ACC112 (cell line): ENCODE results near the gene KPNB1.

Experiments used
- H2AFZ ChIP-seq: fragments of 200-600 bp; sonication (generic); one replicate; pipeline ENCODE4 v1.6.0; 2017; ENCODE audit warnings: antibody characterized with exemption, low read length; ENCODE audit not compliant: unreplicated experiment
- H3K27ac ChIP-seq: fragments of 200-600 bp; sonication (generic); 2 replicates; pipeline ENCODE4 v1.5.1; 2014; ENCODE audit warnings: low read depth, mild to moderate bottlenecking, antibody characterized with exemption, low read length, moderate library complexity
- H3K27me3 ChIP-seq: fragments of 200-600 bp; sonication (generic); 2 replicates; pipeline ENCODE4 v1.6.1; 2014; ENCODE audit warnings: mild to moderate bottlenecking, antibody characterized with exemption, low read length, moderate library complexity, mixed read lengths; ENCODE audit not compliant: insufficient read depth
- H3K36me3 ChIP-seq: fragments of 200-600 bp; sonication (generic); 2 replicates; pipeline ENCODE4 v1.6.1; 2016; ENCODE audit warnings: mild to moderate bottlenecking, antibody characterized with exemption, low read length, moderate library complexity, mixed read lengths; ENCODE audit not compliant: insufficient read depth
- H3K4me1 ChIP-seq: fragments of 200-600 bp; sonication (generic); one replicate; pipeline ENCODE4 v1.6.1; 2016; ENCODE audit warnings: low read length, mixed read lengths; ENCODE audit not compliant: insufficient read depth, unreplicated experiment, control insufficient read depth
- H3K4me3 ChIP-seq: fragments of 200-600 bp; sonication (generic); 2 replicates; pipeline ENCODE4 v1.5.1; 2014; ENCODE audit warnings: mild to moderate bottlenecking, low read depth, low read length
- H3K79me2 ChIP-seq: fragments of 200-600 bp; sonication (generic); one replicate; pipeline ENCODE4 v1.6.0; 2016; ENCODE audit warnings: low read length; ENCODE audit not compliant: control insufficient read depth, unreplicated experiment, insufficient read depth

Gene KPNB1

GRCh38 chr17:47721725-47722124 lies 72.0 kb downstream of the KPNB1 start:
- H3K79me2 ChIP-seq = no peaks in the 10 kb centered on the region

GRCh38 chr17:47724705-47725104 lies 75.0 kb downstream of the KPNB1 start:
- Histone ChIP-seq H3K79me2 (no peaks in the 10 kb centered on the region), H3K4me3 (no peak overlapping the region), H3K36me3 (no peaks in the 10 kb centered on the region), H3K4me1 (peaks cover 18% of the 10 kb centered on the region), H2AFZ (no peak overlapping the region), H3K27ac (no peak overlapping the region), H3K27me3 (peaks cover 86% of the 10 kb centered on the region)

More at GRCh38 chr17:47721725-47722124, 72.0 kb downstream of the KPNB1 start:
- Histone ChIP-seq H3K4me1 (peaks cover 35% of the 10 kb centered on the region), H3K27me3 (peaks cover 83% of the 10 kb centered on the region), H2AFZ (no peak overlapping the region), H3K4me3 (no peak overlapping the region), H3K36me3 (no peaks in the 10 kb centered on the region), H3K27ac (no peak overlapping the region)

- H3K4me1 ChIP-seq = peaks cover 10% of the 10 kb centered on the region
- H3K4me3 ChIP-seq = no peak overlapping the region
- H3K79me2 ChIP-seq = no peaks in the 10 kb centered on the region
- peaks cover 91% of the 10 kb centered on the region for H3K27me3 ChIP-seq
- no peak overlapping the region for H3K27ac ChIP-seq
- H3K36me3 ChIP-seq = no peaks in the 10 kb centered on the region
- no peak overlapping the region for H2AFZ ChIP-seq
These were observed 75.9 kb downstream of the KPNB1 start for GRCh38 chr17:47725446-47726111.

GRCh38 chr17:47726796-47727703 lies 77.3 kb downstream of the KPNB1 start:
- Histone ChIP-seq H2AFZ (no peak overlapping the region), H3K27me3 (peaks cover 91% of the 10 kb centered on the region), H3K27ac (no peak overlapping the region), H3K4me1 (no peaks in the 10 kb centered on the region), H3K36me3 (no peaks in the 10 kb centered on the region), H3K4me3 (no peak overlapping the region), H3K79me2 (no peaks in the 10 kb centered on the region)

GRCh38 chr17:47727704-47728036 lies 78.0 kb downstream of the KPNB1 start:
- Histone ChIP-seq H3K4me3 (no peak overlapping the region), H3K36me3 (no peaks in the 10 kb centered on the region), H3K4me1 (no peaks in the 10 kb centered on the region), H2AFZ (no peak overlapping the region), H3K79me2 (no peaks in the 10 kb centered on the region), H3K27ac (no peak overlapping the region), H3K27me3 (peaks cover 91% of the 10 kb centered on the region)

- H3K4me1 ChIP-seq = no peaks in the 10 kb centered on the region
- H3K27ac ChIP-seq = no peak overlapping the region
- peaks cover 91% of the 10 kb centered on the region for H3K27me3 ChIP-seq
- no peak overlapping the region for H3K4me3 ChIP-seq
- no peaks in the 10 kb centered on the region for H3K36me3 ChIP-seq
- H2AFZ ChIP-seq = no peak overlapping the region
- no peaks in the 10 kb centered on the region for H3K79me2 ChIP-seq
These were observed 78.6 kb downstream of the KPNB1 start for GRCh38 chr17:47728214-47728877.

- Histone ChIP-seq H3K4me3 (no peak overlapping the region), H3K79me2 (no peaks in the 10 kb centered on the region), H3K27me3 (peaks cover 90% of the 10 kb centered on the region), H3K27ac (no peak overlapping the region), H2AFZ (no peak overlapping the region), H3K4me1 (no peaks in the 10 kb centered on the region), H3K36me3 (no peaks in the 10 kb centered on the region)
These were observed 79.8 kb downstream of the KPNB1 start for GRCh38 chr17:47729476-47729875.

- H3K4me1 ChIP-seq = no peaks in the 10 kb centered on the region
- no peak overlapping the region for H2AFZ ChIP-seq
- no peak overlapping the region for H3K27ac ChIP-seq
- peaks cover 90% of the 10 kb centered on the region for H3K27me3 ChIP-seq
- H3K79me2 ChIP-seq = no peaks in the 10 kb centered on the region
- no peak overlapping the region for H3K4me3 ChIP-seq
- no peaks in the 10 kb centered on the region for H3K36me3 ChIP-seq
These were observed 81.0 kb downstream of the KPNB1 start for GRCh38 chr17:47730681-47731080.

GRCh38 chr17:47731396-47731795 lies 81.7 kb downstream of the KPNB1 start:
- H2AFZ ChIP-seq = no peak overlapping the region
- no peaks in the 10 kb centered on the region for H3K4me1 ChIP-seq
- no peaks in the 10 kb centered on the region for H3K79me2 ChIP-seq
- no peaks in the 10 kb centered on the region for H3K36me3 ChIP-seq
- no peak overlapping the region for H3K27ac ChIP-seq
- no peak overlapping the region for H3K4me3 ChIP-seq
- H3K27me3 ChIP-seq = peaks cover 90% of the 10 kb centered on the region

- peaks cover 93% of the 10 kb centered on the region for H3K27me3 ChIP-seq
- H3K79me2 ChIP-seq = no peaks in the 10 kb centered on the region
- H3K4me3 ChIP-seq = no peak overlapping the region
- no peak overlapping the region for H2AFZ ChIP-seq
- no peaks in the 10 kb centered on the region for H3K36me3 ChIP-seq
- no peak overlapping the region for H3K27ac ChIP-seq
- no peaks in the 10 kb centered on the region for H3K4me1 ChIP-seq
These were observed 82.8 kb downstream of the KPNB1 start for GRCh38 chr17:47732399-47733046.
